ENCODE results near the gene CMSS1.

Gene CMSS1

DNA sequence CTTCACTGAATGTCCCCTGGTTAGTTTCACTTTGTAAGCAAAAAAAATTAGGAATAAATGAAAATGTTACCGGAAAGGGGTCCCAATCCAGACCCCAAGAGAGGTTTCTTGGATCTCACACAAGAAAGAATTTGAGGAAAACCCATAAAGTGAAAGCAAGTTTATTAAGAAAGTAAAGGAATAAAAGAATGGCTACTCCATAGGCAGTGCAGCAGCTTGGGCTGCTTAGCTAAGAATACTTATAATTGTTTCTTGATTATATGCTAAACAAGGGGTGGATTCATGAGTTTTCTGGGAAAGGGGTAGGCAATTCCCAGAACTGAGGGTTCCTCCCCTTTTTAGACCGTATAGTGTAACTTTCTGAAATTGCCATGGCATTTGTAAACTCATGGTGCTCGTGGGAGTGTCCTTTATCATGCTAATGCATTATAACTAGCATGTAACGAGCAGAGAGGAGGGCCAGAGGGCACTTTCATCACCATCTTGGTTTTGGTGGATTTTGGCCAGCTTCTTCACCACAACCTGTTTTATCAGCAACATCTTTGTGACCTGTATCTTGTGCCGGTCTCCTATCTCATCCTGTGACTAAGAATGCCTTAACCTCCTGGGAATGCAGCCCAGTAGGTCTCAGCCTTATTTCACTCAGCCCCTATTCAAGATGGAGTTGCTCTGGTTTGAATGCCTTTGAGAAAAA, 41.0 kb upstream of the CMSS1 start:
- TF ChIP-seq, protein P1, sequence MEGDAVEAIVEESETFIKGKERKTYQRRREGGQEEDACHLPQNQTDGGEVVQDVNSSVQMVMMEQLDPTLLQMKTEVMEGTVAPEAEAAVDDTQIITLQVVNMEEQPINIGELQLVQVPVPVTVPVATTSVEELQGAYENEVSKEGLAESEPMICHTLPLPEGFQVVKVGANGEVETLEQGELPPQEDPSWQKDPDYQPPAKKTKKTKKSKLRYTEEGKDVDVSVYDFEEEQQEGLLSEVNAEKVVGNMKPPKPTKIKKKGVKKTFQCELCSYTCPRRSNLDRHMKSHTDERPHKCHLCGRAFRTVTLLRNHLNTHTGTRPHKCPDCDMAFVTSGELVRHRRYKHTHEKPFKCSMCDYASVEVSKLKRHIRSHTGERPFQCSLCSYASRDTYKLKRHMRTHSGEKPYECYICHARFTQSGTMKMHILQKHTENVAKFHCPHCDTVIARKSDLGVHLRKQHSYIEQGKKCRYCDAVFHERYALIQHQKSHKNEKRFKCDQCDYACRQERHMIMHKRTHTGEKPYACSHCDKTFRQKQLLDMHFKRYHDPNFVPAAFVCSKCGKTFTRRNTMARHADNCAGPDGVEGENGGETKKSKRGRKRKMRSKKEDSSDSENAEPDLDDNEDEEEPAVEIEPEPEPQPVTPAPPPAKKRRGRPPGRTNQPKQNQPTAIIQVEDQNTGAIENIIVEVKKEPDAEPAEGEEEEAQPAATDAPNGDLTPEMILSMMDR (IDR thresholded peaks at IDR 0.05; ENCODE audit: low read depth, low read length) = no peak
- DNase-seq (ENCODE audit: extremely low read depth, low read depth) = no peak

DNA sequence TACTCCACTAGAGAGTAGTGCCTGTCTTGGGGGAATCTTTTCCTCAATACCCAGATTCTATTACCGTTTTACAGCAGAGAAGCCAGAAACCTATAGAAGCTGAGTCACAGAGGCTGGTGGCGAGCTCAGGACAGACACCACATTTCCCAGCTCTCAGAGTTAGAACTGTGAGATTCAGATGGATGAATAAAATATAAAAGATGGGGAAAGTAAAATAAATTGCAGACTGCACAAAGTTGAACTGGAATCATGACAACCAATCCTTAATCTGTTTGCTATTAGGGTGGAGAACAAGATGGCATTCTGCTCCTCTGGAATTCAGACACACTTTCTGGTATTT, 40.5 kb upstream of the CMSS1 start:
- DNase-seq (ENCODE audit: extremely low read depth, low read depth) = no peak
- TF ChIP-seq, protein P1 (IDR thresholded peaks at IDR 0.05; ENCODE audit: low read depth, low read length) = no peak

DNA sequence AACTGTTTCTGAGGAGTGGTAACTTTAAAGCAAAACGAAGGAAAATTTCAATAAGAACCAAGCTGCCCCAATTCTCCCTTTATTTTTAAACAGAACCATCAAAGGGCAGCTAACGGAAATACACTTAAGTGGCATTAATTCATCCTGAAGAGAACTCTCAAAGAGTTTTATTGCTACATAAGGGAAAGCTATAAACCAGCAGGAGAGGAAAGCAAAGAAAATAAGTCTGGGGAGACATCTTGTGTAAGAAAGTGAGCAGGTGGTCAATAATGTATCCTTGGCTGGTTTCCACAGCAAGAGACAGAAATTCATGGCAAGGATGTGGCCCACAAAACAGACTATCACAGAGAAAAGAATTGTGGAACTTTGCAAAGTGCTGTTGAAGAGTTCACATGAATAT, 40.0 kb upstream of the CMSS1 start:
- DNase-seq (ENCODE audit: extremely low read depth, low read depth) = no peak
- TF ChIP-seq, protein P1 (IDR thresholded peaks at IDR 0.05; ENCODE audit: low read depth, low read length) = no peak

DNA sequence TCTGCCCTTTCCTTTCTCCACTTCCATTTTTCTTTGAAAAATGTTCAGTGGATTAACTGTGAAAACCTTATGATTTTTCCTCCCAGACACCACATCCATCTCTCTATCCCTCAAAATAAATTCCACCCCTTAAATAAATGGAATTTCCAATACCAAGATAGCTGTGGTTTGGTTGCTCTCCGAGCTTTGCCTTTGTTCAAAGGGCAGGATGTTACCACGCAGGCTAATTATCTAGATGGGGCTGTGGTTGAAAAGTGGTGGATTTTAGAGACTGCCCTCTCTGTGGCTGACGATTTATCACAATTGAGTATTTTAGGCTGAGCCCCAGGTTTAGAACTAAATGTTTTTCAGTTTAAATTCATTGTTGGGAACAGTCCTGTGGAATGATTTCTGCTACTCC, 36.9 kb upstream of the CMSS1 start:
- TF ChIP-seq, protein P1 (IDR thresholded peaks at IDR 0.05; ENCODE audit: low read depth, low read length) = no peak
- no peak for DNase-seq (ENCODE audit: extremely low read depth, low read depth)

DNA sequence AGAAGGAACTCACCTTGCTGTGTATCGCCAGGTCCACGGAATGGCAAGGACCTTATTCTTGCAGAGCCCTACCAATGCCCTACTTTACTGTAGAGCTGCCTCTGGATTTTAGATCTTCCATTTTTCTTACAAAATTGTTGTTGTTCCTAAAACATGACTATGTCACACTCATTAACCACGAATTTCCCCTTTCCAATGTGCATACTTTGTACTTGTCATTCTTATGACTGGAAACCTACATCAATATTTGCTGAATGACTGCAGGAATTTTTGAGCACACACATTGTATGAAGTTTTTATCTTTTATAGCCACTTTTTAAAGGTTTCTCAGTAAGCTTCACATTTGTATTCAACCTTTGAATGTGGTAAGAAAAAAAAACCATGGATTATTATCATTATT, 35.9 kb upstream of the CMSS1 start:
- no peak for DNase-seq (ENCODE audit: extremely low read depth, low read depth)
- TF ChIP-seq, protein P1 (IDR thresholded peaks at IDR 0.05; ENCODE audit: low read depth, low read length) = no peak

DNA sequence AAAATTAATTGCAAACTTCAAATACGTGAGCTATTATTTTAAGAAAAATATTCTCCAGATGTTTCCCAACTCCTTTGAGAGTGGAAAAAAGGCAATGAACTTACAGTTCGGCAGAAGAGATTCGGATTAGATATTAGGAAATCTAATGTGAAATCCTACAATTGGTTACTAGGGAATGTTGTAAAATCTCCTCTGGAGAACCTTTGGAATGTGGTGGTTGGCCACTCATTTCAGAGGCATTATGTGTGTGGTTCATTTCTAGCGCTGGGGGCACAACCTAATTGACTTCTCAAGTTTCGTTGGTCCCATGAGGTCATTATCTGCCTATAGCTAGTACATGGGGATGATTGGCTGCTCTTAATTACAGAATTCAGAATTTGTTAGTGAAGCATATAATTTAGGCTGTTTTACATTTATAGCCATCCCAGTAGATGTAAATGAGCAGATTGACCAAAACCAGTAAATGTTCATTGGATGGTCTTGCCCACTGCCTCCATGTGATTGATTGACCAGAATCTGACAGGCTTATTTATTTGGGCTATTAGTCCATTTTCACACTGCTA, 34.6 kb upstream of the CMSS1 start:
- TF ChIP-seq, protein P1 (IDR thresholded peaks at IDR 0.05; ENCODE audit: low read depth, low read length) = no peak
- peak; percentile 80 for DNase-seq (ENCODE audit: extremely low read depth, low read depth)

DNA sequence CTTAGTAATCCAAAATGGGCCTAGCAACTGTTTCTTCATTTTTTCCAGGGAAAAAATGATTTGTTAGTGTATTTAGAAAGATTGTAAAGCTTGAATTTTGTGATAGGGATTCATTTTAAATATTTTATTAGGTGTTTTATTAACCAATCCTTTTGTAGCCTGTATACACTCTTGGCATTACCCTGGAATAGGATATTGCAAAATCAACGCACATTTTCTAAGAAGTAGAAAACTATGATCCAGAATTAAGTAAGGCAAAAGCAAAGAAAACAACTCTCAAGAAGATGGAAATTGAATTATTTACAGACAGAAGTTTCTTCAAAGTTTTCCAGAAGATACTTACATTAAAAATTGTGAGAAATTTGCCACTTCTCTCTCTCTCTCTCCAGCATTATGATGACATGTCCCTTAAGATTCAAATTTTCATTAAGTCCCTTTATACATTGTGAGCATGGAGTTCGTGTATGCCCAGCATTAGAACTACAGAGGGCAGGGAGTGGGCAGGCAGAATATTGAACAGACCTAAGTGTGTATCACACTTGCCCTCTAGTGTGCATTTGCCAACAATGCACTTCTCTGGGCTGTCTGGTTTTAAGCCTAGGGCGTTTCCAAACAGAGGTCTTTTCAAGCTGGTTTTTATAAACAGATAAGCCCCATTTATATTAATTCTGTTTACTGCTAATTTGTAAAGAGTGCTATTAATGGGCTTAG, 28.5 kb upstream of the CMSS1 start:
- TF ChIP-seq, protein P1 (IDR thresholded peaks at IDR 0.05; ENCODE audit: low read depth, low read length) = peak; percentile 79
- DNase-seq (ENCODE audit: extremely low read depth, low read depth) = peak; percentile 18

All from AG09319 (cell line).